ENCODE results near the gene CYGB.
"Not testable (repeated sequence)": the region's sequence is repeated elsewhere in the genome, so short reads cannot be mapped to it uniquely, and the experiment has no call there.

CYGB gene

GRCh38 chr17:76535788-76536510, 1.6 kb downstream of the CYGB start:
- no peak for DNase-seq

- DNase-seq, result no peak
Observed at GRCh38 chr17:76534831-76535732, 2.4 kb downstream of the CYGB start.

- not testable (repeated sequence) for DNase-seq
Observed at GRCh38 chr17:76533640-76534359, 3.7 kb downstream of the CYGB start.

- DNase-seq, result no peak
Observed at GRCh38 chr17:76532072-76532651, 5.3 kb downstream of the CYGB start.

GRCh38 chr17:76531486-76532038, 5.9 kb downstream of the CYGB start:
- DNase-seq, result no peak

- DNase-seq, result no peak
Observed at GRCh38 chr17:76530811-76531485, 6.6 kb downstream of the CYGB start.

- DNase-seq, result peak in 1 of 2 experiments; percentile 32
Observed at GRCh38 chr17:76530095-76530723, 7.3 kb downstream of the CYGB start.

GRCh38 chr17:76529224-76530094, 8.1 kb downstream of the CYGB start:
- peak in 1 of 2 experiments; percentile 64 for DNase-seq

- no peak for DNase-seq
Observed at GRCh38 chr17:76528528-76529223, 8.8 kb downstream of the CYGB start.

- DNase-seq, result no peak
Observed at GRCh38 chr17:76528156-76528527, 9.4 kb downstream of the CYGB start.

GRCh38 chr17:76527430-76528111, 9.9 kb downstream of the CYGB start:
- DNase-seq, result no peak

GRCh38 chr17:76527016-76527415, 10.5 kb downstream of the CYGB start:
- DNase-seq, result not testable (repeated sequence)

GRCh38 chr17:76525513-76525833, 12.0 kb downstream of the CYGB start:
- DNase-seq, result not testable (repeated sequence)

GRCh38 chr17:76524598-76525512, 12.7 kb downstream of the CYGB start:
- no peak for DNase-seq

GRCh38 chr17:76523084-76524037, 14.1 kb downstream of the CYGB start:
- DNase-seq, result peak; percentile 73 to 84

GRCh38 chr17:76521683-76522082, 15.8 kb downstream of the CYGB start:
- DNase-seq, result not testable (repeated sequence)

GRCh38 chr17:76521262-76521661, 16.2 kb downstream of the CYGB start:
- DNase-seq, result no peak
